Measurements from ENCODE around the gene TOPBP1.
"Not testable (repeated sequence)": the region's sequence is repeated elsewhere in the genome, so short reads cannot be mapped to it uniquely, and the experiment has no call there.

Gene TOPBP1

GRCh38 chr3:133573629-133574194 is 88.0 kb downstream of the TOPBP1 start, which contains the start of gene CDV3:
Gene CDV3 (plus strand): TSS chr3:133573686. CDS start chr3:133574045, 359 bp downstream.
- Mint-ChIP-seq H3K36me3 (peaks cover 19% of the 10 kb centered on the region), H3K27me3 (no peaks in the 10 kb centered on the region), H3K27ac (peak within 1 kb of the TSS; percentile 98), H3K9me3 (ENCODE audit: low read depth) (no peaks in the 10 kb centered on the region), H3K4me3 (peak within 1 kb of the TSS; percentile 98), H3K4me1 (ENCODE audit: low read depth) (peaks cover 59% of the 10 kb centered on the region)

DNA sequence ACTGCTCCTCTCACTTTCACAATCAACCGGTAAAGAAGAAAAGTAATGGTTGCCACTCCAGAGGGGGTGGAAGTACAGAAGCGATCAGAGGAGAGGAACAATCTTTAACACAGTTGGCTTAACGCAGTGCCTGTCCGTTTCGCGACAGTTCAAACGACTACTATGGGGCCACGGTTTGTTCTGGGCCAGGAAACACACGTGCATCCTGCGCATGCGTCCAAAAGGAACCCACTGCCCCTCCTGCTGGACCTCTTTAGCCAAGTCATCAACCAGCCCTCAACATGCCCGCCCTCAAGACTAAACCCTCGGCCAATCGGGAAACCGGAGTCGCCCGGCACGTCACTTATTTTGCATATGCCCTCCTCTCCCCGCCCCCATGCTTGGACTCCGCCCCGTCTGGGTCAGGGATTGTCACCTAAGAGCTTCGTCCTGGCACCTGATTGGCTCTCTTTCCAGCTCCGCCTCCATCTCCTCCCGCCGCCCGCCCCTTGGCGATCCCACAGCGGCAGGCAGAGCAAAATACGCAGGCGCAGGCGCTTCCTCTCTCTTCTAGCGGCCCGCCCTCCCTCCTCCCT is 88.6 kb downstream of the TOPBP1 start:
- Mint-ChIP-seq H3K4me3 (peak overlapping the region; percentile 85), H3K4me1 (ENCODE audit: low read depth) (peaks cover 54% of the 10 kb centered on the region), H3K27ac (peak overlapping the region; percentile 98), H3K9me3 (ENCODE audit: low read depth) (no peaks in the 10 kb centered on the region), H3K36me3 (peaks cover 16% of the 10 kb centered on the region), H3K27me3 (no peaks in the 10 kb centered on the region)

DNA sequence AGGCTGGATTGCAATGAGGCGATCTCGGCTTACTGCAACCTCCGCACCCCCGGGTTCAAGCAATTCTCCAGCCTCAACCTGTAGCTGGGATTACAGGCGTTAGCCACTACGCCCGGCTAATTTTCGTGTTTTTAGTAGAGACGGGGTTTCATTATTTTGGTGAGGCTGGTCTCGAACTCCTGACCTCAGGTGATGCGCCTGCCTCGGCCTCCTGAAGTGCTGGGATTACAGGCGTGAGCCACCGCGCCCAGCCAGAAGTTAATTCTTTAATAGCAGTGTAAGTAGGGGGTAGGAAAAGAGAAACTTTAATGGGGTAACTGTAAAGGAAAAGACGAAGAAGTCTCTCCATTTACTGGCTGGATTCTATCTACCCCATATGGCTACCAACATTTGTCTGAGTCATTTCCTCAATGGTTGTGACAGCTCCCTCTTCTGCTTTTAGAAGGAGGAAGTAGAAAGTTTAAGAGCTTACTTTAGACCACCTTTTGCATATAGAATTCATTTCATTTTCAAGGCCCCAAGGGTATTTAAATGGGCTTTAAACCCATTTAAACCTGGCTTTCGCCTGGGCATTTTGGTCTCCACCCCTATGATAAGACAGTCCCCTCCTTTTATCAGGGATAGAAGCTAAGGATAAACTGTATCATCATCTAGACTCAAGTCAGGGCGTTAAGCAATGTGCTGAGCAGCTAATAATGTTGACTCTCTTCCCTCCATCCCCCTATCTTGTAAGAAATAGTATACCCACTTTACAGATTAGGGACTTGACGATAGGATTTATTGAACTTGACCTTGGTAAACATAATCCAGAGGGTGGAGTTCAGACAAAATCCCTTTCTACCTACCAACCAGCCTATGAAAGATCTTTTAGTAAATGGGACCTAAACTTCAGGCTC is 89.3 kb downstream of the TOPBP1 start:
- H3K27me3 Mint-ChIP-seq = no peaks in the 10 kb centered on the region
- H3K4me3 Mint-ChIP-seq = peak overlapping the region; percentile 85
- H3K4me1 Mint-ChIP-seq (ENCODE audit: low read depth) = peaks cover 46% of the 10 kb centered on the region
- no peaks in the 10 kb centered on the region for H3K9me3 Mint-ChIP-seq (ENCODE audit: low read depth)
- H3K27ac Mint-ChIP-seq = peak overlapping the region; percentile 98
- peaks cover 16% of the 10 kb centered on the region for H3K36me3 Mint-ChIP-seq

GRCh38 chr3:133570937-133571320 is 90.8 kb downstream of the TOPBP1 start:
- Mint-ChIP-seq H3K27ac (peak overlapping the region; percentile 70), H3K4me3 (no peak overlapping the region), H3K27me3 (no peaks in the 10 kb centered on the region), H3K9me3 (ENCODE audit: low read depth) (no peaks in the 10 kb centered on the region), H3K4me1 (ENCODE audit: low read depth) (peaks cover 32% of the 10 kb centered on the region), H3K36me3 (peaks cover 10% of the 10 kb centered on the region)

GRCh38 chr3:133570139-133570936 is 91.4 kb downstream of the TOPBP1 start:
- peaks cover 6% of the 10 kb centered on the region for H3K36me3 Mint-ChIP-seq
- H3K4me3 Mint-ChIP-seq = no peak overlapping the region
- peak overlapping the region; percentile 70 for H3K27ac Mint-ChIP-seq
- peaks cover 28% of the 10 kb centered on the region for H3K4me1 Mint-ChIP-seq (ENCODE audit: low read depth)
- no peaks in the 10 kb centered on the region for H3K9me3 Mint-ChIP-seq (ENCODE audit: low read depth)
- no peaks in the 10 kb centered on the region for H3K27me3 Mint-ChIP-seq

DNA sequence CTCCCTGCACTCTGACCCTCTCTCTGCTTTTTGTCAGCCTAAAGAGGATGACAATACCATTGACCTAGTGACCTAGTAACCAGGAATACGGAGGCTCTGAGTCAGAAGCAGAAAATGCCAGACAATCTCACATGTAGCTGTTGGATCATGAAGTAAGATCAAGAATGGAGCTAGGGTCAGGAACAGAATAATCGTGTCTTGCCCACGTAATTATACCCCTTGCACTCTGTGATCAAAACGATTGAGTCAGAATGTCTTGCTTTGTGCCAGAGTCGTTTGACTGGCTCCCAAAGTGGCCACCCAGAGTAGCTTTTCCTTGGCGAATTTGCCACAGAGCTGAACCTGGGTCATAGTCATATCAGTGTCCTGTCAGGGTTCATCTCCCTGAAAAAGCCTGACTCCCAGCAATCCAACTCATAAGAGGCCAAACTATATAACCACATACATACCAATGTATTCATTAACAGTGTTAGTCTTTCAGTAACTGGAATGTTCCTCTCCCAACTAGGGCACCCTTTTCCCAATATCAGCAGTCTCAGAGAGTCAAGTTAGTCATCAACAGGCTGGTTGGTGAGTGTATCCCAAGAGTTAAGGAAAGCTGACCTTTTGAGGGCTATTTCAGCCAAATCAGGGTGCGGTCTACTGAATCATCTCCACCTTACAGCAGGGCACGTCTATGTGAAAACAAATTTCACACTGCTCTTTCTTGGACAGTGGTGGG is 93.3 kb downstream of the TOPBP1 start:
- Mint-ChIP-seq H3K27ac (no peak overlapping the region), H3K36me3 (no peaks in the 10 kb centered on the region), H3K4me3 (no peak overlapping the region), H3K27me3 (no peaks in the 10 kb centered on the region), H3K4me1 (ENCODE audit: low read depth) (peaks cover 22% of the 10 kb centered on the region), H3K9me3 (ENCODE audit: low read depth) (no peaks in the 10 kb centered on the region)

- Mint-ChIP-seq H3K27ac (no peak overlapping the region), H3K9me3 (ENCODE audit: low read depth) (no peaks in the 10 kb centered on the region)
Observed at GRCh38 chr3:133563816-133564215, 97.9 kb downstream of the TOPBP1 start.

DNA sequence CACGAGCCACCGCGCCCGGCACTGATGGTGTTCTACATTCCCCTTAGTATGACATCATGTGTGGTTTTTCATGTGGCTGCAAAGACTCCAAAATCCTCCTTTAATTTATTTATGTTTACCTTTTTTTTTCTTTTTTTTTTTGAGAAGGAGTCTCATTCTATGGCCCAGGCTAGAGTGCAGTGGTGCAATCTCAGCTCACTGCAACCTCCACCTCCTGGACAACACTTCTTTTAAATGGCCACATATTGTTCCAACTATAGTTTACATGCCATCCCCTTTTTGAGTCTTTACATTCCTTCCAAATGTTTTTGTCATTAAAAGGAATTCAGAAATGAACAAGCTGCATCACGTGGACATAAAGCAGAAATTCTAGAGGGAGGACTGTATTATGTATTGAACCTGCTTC is 98.6 kb downstream of the TOPBP1 start:
- Mint-ChIP-seq H3K9me3 (ENCODE audit: low read depth) (no peaks in the 10 kb centered on the region), H3K27me3 (no peaks in the 10 kb centered on the region), H3K4me3 (no peak overlapping the region), H3K4me1 (ENCODE audit: low read depth) (no peaks in the 10 kb centered on the region), H3K27ac (no peak overlapping the region), H3K36me3 (peaks cover 4% of the 10 kb centered on the region)

More at GRCh38 chr3:133563816-133564215, 97.9 kb downstream of the TOPBP1 start:
- Mint-ChIP-seq H3K27me3 (no peaks in the 10 kb centered on the region), H3K4me3 (no peak overlapping the region), H3K4me1 (ENCODE audit: low read depth) (no peaks in the 10 kb centered on the region), H3K36me3 (no peaks in the 10 kb centered on the region)

DNA sequence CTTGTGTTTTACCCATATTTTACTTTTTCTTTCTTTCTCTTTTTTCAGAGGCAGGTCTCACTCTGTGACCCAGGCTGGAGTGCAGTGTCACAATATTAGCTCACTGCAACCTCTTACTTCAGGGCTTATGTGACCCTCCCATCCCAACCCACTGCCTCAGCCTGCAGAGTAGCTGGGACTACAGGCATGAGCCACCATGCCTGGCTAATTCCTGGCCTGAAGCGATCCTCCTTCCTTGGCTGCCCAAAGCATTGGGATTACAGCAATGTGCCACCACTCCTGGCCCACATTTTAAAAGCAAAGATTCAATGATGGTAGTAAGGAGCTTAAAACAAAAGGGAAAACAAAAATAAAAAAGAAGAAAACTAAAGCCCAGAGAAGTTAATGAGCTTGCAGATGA is 99.4 kb downstream of the TOPBP1 start:
- H3K27ac Mint-ChIP-seq = no peak overlapping the region
- H3K9me3 Mint-ChIP-seq (ENCODE audit: low read depth) = no peaks in the 10 kb centered on the region
- H3K27me3 Mint-ChIP-seq = no peaks in the 10 kb centered on the region

GRCh38 chr3:133561679-133562078 is 100.1 kb downstream of the TOPBP1 start:
- Mint-ChIP-seq H3K27ac (no peak overlapping the region), H3K4me1 (ENCODE audit: low read depth) (no peaks in the 10 kb centered on the region), H3K9me3 (ENCODE audit: low read depth) (no peaks in the 10 kb centered on the region), H3K27me3 (no peaks in the 10 kb centered on the region), H3K36me3 (peaks cover 4% of the 10 kb centered on the region), H3K4me3 (no peak overlapping the region)

More for the DNA sequence above, 99.4 kb downstream of the TOPBP1 start:
- no peak overlapping the region for H3K4me3 Mint-ChIP-seq
- H3K4me1 Mint-ChIP-seq (ENCODE audit: low read depth) = no peaks in the 10 kb centered on the region
- H3K36me3 Mint-ChIP-seq = peaks cover 4% of the 10 kb centered on the region

DNA sequence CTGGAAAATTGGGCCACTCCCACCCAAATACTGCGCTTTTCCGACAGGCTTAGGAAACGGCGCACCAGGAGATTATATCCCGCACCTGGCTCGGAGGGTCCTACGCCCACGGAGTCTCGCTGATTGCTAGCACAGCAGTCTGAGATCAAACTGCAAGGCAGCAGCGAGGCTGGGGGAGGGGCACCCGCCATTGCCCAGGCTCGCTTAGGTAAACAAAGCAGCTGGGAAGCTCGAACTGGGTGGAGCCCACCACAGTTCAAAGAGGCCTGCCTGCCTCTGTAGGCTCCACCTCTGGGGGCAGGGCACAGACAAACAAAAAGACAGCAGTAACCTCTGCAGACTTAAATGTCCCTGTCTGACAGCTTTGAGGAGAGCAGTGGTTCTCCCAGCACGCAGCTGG is 110.2 kb downstream of the TOPBP1 start:
- not testable (repeated sequence) for H3K27ac Mint-ChIP-seq; H3K4me3 Mint-ChIP-seq; H3K27me3 Mint-ChIP-seq; H3K9me3 Mint-ChIP-seq (ENCODE audit: low read depth); H3K4me1 Mint-ChIP-seq (ENCODE audit: low read depth); H3K36me3 Mint-ChIP-seq

Data from activated naive CD8-positive, alpha-beta T cell (primary cell).